ENCODE measurements around the gene MROH7.

DNA sequence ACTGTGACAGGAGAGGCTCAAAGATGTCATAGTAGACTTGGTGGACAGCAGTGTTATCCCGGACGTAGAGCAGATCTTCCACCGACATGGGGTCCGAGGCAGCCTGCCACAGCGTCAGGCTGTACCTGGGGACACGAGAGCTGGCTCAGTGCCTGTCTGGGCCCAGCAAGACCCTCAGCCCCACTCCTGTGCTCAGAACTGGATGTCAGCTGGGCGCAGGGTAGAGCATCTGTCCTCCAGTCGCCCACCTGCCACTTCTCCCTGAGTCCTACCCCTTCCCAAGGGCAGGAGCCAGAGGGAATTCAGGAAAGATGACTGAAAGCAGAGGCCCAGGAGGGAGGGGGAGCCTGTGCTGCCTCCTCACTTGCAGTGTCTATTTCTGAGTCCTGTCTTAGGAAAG is 30.0 kb upstream of the MROH7 start:
- no peak for TF ChIP-seq CTCF (IDR thresholded peaks at IDR 0.05)
- no peak for TF ChIP-seq NFYB (CRISPR knock-in tag; conservative IDR thresholded peaks at IDR 0.05; ENCODE audit: low read depth)
- TF ChIP-seq, protein P1, sequence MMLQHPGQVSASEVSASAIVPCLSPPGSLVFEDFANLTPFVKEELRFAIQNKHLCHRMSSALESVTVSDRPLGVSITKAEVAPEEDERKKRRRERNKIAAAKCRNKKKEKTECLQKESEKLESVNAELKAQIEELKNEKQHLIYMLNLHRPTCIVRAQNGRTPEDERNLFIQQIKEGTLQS (CRISPR knock-in tag; conservative IDR thresholded peaks at IDR 0.05) = no peak
- no peak for TF ChIP-seq RELA (CRISPR knock-in tag; IDR thresholded peaks at IDR 0.05; ENCODE audit: borderline replicate concordance)
- no peak for TF ChIP-seq E2F5 (CRISPR knock-in tag; IDR thresholded peaks at IDR 0.05)
- TF ChIP-seq ZSCAN18 (CRISPR knock-in tag; IDR thresholded peaks at IDR 0.05) = no peak
- TF ChIP-seq, protein P2, sequence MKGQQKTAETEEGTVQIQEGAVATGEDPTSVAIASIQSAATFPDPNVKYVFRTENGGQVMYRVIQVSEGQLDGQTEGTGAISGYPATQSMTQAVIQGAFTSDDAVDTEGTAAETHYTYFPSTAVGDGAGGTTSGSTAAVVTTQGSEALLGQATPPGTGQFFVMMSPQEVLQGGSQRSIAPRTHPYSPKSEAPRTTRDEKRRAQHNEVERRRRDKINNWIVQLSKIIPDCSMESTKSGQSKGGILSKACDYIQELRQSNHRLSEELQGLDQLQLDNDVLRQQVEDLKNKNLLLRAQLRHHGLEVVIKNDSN (CRISPR knock-in tag; IDR thresholded peaks at IDR 0.05) = no peak
- TF ChIP-seq, protein P3, sequence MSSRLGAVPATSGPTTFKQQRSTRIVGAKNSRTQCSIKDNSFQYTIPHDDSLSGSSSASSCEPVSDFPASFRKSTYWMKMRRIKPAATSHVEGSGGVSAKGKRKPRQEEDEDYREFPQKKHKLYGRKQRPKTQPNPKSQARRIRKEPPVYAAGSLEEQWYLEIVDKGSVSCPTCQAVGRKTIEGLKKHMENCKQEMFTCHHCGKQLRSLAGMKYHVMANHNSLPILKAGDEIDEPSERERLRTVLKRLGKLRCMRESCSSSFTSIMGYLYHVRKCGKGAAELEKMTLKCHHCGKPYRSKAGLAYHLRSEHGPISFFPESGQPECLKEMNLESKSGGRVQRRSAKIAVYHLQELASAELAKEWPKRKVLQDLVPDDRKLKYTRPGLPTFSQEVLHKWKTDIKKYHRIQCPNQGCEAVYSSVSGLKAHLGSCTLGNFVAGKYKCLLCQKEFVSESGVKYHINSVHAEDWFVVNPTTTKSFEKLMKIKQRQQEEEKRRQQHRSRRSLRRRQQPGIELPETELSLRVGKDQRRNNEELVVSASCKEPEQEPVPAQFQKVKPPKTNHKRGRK (CRISPR knock-in tag; IDR thresholded peaks at IDR 0.05; ENCODE audit: borderline replicate concordance) = no peak
- TF ChIP-seq NFE2L1 (CRISPR knock-in tag; IDR thresholded peaks at IDR 0.05) = no peak

All from WTC11 (cell line).